ENCODE measurements around the gene SIX1.

The SIX1 gene

DNA sequence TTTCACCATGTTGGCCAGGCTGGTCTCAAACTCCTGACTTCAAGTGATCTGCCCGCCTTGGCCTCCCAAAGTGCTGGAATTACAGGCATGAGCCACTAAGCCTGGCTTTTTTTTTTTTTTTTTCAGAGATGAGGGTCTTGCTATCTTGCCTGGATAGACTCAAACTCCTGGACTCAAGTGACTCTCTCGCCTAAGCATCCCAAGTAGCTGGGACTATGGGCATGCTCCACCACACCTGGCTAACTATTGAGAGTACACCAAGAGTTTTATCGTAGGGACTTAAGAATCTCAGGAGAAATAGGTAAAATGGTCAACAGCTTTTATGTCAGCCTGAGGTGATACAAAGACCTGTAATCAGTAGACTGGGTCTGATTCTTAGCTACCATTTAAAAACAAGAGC is 31.2 kb upstream of the SIX1 start:
- in situ Hi-C loops (cut with HindIII; ENCODE audit: low sequenced_read_pairs): no loop called here
- DNase-seq (ENCODE audit: low read depth): no peak
- no peak overlapping the region for H3K4me3 ChIP-seq (ENCODE audit: low read depth, low read length)
- TF ChIP-seq, protein P1, sequence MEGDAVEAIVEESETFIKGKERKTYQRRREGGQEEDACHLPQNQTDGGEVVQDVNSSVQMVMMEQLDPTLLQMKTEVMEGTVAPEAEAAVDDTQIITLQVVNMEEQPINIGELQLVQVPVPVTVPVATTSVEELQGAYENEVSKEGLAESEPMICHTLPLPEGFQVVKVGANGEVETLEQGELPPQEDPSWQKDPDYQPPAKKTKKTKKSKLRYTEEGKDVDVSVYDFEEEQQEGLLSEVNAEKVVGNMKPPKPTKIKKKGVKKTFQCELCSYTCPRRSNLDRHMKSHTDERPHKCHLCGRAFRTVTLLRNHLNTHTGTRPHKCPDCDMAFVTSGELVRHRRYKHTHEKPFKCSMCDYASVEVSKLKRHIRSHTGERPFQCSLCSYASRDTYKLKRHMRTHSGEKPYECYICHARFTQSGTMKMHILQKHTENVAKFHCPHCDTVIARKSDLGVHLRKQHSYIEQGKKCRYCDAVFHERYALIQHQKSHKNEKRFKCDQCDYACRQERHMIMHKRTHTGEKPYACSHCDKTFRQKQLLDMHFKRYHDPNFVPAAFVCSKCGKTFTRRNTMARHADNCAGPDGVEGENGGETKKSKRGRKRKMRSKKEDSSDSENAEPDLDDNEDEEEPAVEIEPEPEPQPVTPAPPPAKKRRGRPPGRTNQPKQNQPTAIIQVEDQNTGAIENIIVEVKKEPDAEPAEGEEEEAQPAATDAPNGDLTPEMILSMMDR (IDR thresholded peaks at IDR 0.05; ENCODE audit: low read depth, low read length, missing control alignments): no peak

DNA sequence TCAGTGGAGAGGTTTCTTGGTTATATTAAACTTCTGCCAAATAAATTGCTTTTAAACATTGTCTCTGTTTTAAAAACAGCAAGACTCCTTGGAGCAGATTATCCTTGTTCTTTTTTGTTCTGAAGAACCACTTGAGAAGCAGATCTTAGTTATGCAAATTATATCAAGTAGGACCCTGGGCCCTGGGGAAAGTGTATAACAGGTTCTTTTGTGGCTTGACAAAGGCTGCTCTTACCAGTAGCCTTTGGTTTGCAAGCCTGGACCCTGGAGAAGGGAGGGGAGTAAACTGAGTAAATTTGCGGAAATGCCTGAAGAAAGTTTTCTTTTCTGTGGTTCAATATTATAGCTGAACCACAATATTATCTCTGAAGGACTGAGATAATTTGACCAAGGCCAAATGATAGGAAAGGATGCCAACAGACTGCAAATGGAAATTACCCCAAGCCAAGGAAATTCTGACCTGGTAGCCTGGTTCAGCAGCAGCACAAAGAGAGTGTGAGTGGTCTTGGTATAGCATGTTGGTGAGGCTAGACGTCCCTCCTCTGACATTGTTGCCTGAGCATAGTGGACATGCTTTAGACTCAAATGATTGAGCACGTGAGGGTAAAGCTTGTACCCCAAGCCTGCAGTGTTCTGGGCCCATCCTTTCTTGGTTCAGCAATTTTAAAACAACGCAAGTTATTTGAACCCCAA is 30.4 kb upstream of the SIX1 start:
- H3K4me3 ChIP-seq (ENCODE audit: low read depth, low read length): no peak overlapping the region
- in situ Hi-C loops (cut with HindIII; ENCODE audit: low sequenced_read_pairs): no loop called here
- TF ChIP-seq, protein P1 (IDR thresholded peaks at IDR 0.05; ENCODE audit: low read depth, low read length, missing control alignments): no peak
- no peak for DNase-seq (ENCODE audit: low read depth)

DNA sequence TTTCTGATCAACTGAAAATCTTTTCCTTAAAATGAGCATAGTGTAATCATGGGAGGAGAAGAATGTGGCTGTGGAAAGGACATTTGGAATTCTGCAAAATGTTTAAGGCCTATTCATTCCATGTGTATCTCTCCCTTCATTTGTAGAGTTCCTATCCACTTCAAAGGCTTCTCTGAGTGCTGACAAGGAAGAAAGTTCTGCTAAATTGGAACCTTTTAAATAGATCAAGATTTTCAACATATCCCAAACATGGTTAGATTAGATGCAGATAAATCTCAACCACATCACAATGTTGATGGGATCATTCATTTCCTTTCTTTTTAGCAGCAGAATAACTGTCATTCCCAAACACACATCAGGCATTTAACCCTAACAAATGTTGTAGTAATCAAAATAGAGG is 28.4 kb upstream of the SIX1 start:
- no peak overlapping the region for H3K4me3 ChIP-seq (ENCODE audit: low read depth, low read length)
- TF ChIP-seq, protein P1 (IDR thresholded peaks at IDR 0.05; ENCODE audit: low read depth, low read length, missing control alignments): no peak
- in situ Hi-C loops (cut with HindIII; ENCODE audit: low sequenced_read_pairs): no loop called here
- DNase-seq (ENCODE audit: low read depth): no peak

DNA sequence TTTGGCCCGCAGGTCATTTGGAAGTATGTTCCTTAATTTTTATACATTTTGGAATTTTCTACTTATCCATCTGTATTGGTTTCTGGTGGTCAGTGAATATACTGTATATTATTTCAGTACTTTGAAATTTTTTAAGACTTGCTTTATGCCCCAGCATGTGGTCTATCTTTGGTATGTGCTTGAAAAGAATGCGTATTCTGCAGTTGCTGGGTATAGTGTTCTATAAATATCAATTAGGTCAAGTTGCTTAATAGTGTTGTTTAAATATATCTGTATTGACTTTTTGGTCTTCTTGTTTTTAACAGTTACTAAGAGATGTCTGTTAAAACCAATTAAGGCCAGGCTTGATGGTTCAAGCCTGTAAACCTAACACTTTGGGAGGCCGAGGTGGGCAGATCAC is 21.7 kb upstream of the SIX1 start:
- in situ Hi-C loops (cut with HindIII; ENCODE audit: low sequenced_read_pairs): no loop called here
- TF ChIP-seq, protein P1 (IDR thresholded peaks at IDR 0.05; ENCODE audit: low read depth, low read length, missing control alignments): no peak
- no peak for DNase-seq (ENCODE audit: low read depth)
- no peak overlapping the region for H3K4me3 ChIP-seq (ENCODE audit: low read depth, low read length)

DNA sequence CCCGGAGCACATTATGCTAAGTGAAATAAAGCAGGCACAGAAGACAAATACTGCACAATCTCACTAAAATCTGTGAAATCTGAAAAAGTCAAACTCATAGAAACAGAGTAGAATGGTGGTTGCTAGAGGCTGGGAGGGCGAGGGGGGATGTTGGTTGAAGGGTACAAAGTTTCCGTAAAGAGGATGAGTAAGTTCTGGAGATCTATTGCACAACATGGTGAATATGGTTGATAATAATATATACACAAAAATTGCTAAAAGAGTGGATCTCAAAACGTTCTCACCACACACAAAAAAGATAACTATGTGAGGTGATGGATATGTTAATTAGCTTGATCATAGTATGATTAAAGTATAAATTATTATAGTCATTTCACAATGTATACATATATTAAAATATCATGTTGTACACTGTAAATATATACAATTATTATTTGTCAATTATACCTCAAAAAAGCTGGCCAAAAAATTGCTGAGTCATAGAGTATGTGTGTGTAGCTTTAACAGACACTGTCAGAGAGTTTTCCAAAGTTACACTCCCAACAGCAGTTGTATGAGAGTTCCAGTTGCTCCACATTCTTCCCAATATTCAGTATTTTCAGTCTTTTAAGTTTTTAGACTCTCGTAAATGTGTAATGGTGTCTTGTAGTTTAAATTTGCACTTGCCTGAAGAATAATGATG is 19.3 kb upstream of the SIX1 start:
- in situ Hi-C loops (cut with HindIII; ENCODE audit: low sequenced_read_pairs): no loop called here
- no peak for DNase-seq (ENCODE audit: low read depth)
- no peak overlapping the region for H3K4me3 ChIP-seq (ENCODE audit: low read depth, low read length)
- TF ChIP-seq, protein P1 (IDR thresholded peaks at IDR 0.05; ENCODE audit: low read depth, low read length, missing control alignments): no peak

DNA sequence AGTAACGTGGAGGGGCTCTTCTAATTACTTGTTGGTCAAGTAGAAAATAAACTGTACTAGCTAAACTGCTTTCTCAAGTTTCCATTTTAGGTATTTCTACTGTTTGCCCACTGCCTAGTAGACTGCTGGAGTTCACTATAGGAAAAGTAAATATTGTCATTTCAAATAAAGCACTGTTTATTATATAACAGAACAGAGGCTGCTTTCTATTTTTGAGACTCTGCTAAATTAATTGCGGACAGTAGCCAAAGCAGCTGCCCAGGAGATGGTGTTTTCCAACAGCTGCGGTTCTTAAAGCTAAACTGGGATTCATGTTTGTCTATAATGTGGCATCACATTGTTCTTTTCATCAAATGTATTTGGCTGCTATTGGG is 15.9 kb upstream of the SIX1 start:
- DNase-seq (ENCODE audit: low read depth): no peak
- in situ Hi-C loops (cut with HindIII; ENCODE audit: low sequenced_read_pairs): no loop called here
- H3K4me3 ChIP-seq (ENCODE audit: low read depth, low read length): no peak overlapping the region
- TF ChIP-seq, protein P1 (IDR thresholded peaks at IDR 0.05; ENCODE audit: low read depth, low read length, missing control alignments): no peak
